ENCODE data around the gene ABCF3.

DNA sequence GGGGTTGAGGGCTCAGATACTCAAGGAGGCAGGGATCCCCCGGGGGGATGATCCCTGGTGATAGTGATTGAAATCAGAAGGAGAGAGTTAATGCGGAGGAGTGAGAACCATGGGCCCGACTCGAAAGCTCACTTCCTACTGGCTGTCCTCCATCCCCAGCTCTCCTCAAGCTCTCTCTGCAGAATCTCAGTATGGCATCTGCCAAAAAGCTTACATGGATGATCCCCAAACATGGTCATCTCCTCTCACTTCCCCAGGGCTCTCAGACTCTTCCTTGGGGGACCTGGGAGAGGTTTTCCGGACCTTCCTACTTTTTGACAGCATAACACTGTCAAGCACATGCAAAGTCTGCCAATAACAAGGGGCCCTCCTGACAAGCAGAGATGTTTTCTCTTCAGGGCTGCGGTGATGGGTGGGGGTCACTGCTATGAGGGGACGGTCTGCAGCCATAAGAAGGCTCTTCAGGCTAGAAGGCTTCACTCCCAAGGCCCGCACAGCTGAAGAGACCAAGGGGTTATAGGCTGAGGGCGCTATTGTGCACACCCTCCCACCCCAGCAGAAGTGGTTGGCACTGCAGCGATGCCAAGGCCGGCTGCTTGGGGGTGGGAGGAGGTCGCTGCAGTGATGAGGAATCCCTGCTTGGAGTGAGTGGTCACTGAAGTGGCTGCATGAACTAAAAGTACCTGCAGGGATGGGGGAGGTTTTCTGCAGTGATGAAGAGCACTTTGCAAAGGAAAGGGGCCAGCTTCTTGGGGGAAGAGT, 42.6 kb downstream of the ABCF3 start:
- TF ChIP-seq POLR2AphosphoS5 (IDR thresholded peaks at IDR 0.05; ENCODE audit: low read depth, low read length): no peak
- no peak for TF ChIP-seq TAF1 (IDR thresholded peaks at IDR 0.05; ENCODE audit: low read depth, low read length)

Data from GM12891 (cell line).